Stomach (tissue), 19 donors: Measurements from ENCODE around the gene LTV1. TPM values are rescaled to one million over a fixed set of nuclear protein-coding genes. Genes with fewer than 3 reads are reported as not detected.
A peak's percentile ranks its signal among the peaks of the same experiment; 100 is the strongest.
"Not testable (repeated sequence)": the region's sequence is repeated elsewhere in the genome, so short reads cannot be mapped to it uniquely, and the experiment has no call there.

ENCODE experiments used
- DNase-seq, 2 donors: peaks; one replicate each; pipeline versions ENCODE4 v3.0.0 to v3.0.0-alpha.2; 2013 to 2019
- H3K27ac ChIP-seq, 5 donors: fragments of 200-600 bp in 4 of 5; sonication (generic) in 4 of 5; one replicate each; pipeline ENCODE4 v1.5.1; 2013 to 2019; ENCODE audit warnings: mild to moderate bottlenecking in 1 of 5, moderate library complexity in 1 of 5
- H3K27me3 ChIP-seq, 3 donors: fragments of 200-600 bp; sonication (generic); one replicate each; pipeline ENCODE4 v1.5.1; 2017 to 2019; ENCODE audit warnings: mixed run types in 1 of 3
- H3K36me3 ChIP-seq, 4 donors: fragments of 200-600 bp; sonication (generic); 1 replicate in 3 of 4; 2 replicates in 1 of 4; pipeline ENCODE4 v1.5.1; 2016 to 2019
- H3K4me1 ChIP-seq, 4 donors: fragments of 200-600 bp; sonication (generic); one replicate each; pipeline ENCODE4 v1.5.1; 2016 to 2019
- H3K4me3 ChIP-seq, 4 donors: fragments of 200-600 bp; sonication (generic) in 3 of 4; one replicate each; pipeline ENCODE4 v1.5.1; 2016 to 2019; ENCODE audit warnings: mild to moderate bottlenecking in 1 of 4
- H3K9me3 ChIP-seq, 4 donors: fragments of 200-600 bp; sonication (generic); one replicate each; pipeline ENCODE4 v1.5.1; 2016 to 2019
- CTCF ChIP-seq, 7 experiments: fragments of 450-650 bp in 4 of 7; fragments of 200-600 bp in 3 of 7; sonication (generic) in 3 of 7; IDR thresholded peaks; one replicate each; pipeline ENCODE4 v1.5.1; 2016 to 2019; ENCODE audit warnings: antibody characterized with exemption in 7 of 7, control low read depth in 2 of 7, mild to moderate bottlenecking in 1 of 7
- EP300 ChIP-seq: sonication (generic); formaldehyde crosslinking; IDR thresholded peaks from one replicate; pipeline ENCODE4 v1.6.1; 2017; ENCODE audit warnings: antibody characterized with exemption
- POLR2A ChIP-seq, 4 donors: fragments of 450-650 bp; IDR thresholded peaks; one replicate each; pipeline ENCODE4 v1.6.1; 2016; ENCODE audit warnings: antibody characterized with exemption in 4 of 4, control low read depth in 2 of 4, mild to moderate bottlenecking in 1 of 4, moderate library complexity in 1 of 4
- POLR2AphosphoS5 ChIP-seq, 3 donors: sonication (generic); formaldehyde crosslinking; IDR thresholded peaks; one replicate each; pipeline ENCODE4 v1.6.1; 2016; ENCODE audit warnings: antibody characterized with exemption in 3 of 3
- WGBS, 5 donors: extraction: QIAGEN DNeasy Blood & Tissue Kit in 3 of 5; methylation state at CpG; one replicate each; pipeline versions ENCODE4 v1.1.5 to v1.1.7; 2013 to 2018; 5-methylcytosine and 5-hydroxymethylcytosine counted together
- intact Hi-C: fragments of 100-400 bp; cut with DNase I; formaldehyde crosslinking; loops from one replicate; pipeline ENCODE4 v1.15.1; 2023; ENCODE audit warnings: low total_unique reads
- long read RNA-seq, 10 donors: transcript quantifications; one replicate each; lab custom pipeline, GENCODE V29; 2026
- polyA plus RNA-seq, 3 donors: library from polyadenylated mRNA; stranded (reverse); fragments of 200-250 nt; gene quantifications; one replicate each; pipeline ENCODE4 v1.2.3, GENCODE V29; 2013
- total RNA-seq, 5 donors: library from RNA; depleted of rRNA; stranded (reverse); fragments of >200 nt; gene quantifications; one replicate each; pipeline versions ENCODE4 v1.1.0 to v1.2.3, GENCODE V29; 2014 to 2016
- donor health status: healthy with polysubstance abuse.
- donor health status: Bipolar disorder and iron deficiency.
- donor health status: healthy.

The LTV1 gene
- total RNA-seq (10 to 100 TPM in 3 of 5 donors, 1 to 10 TPM in 2; 1.2 to 25.3 (median 14.1) TPM), polyA plus RNA-seq (10 to 100 TPM; 16.2 to 22.2 (median 17.0) TPM)
- long read RNA-seq, donor 1, partial matches to known transcripts, result 0 of 1 reads
- long read RNA-seq, donor 1, other reads (novel, unspliced or antisense), result 0 of 1 reads
- long read RNA-seq, donor 2, partial matches to known transcripts, result 0 of 3 reads
- long read RNA-seq, donor 2, other reads (novel, unspliced or antisense), result 0 of 3 reads
- long read RNA-seq, donor 3, partial matches to known transcripts, result 0 of 1 reads
- long read RNA-seq, donor 3, other reads (novel, unspliced or antisense), result 0 of 1 reads
- long read RNA-seq, donor 4, result 0 reads
- long read RNA-seq, donor 5, partial matches to known transcripts, result 0 of 2 reads
- long read RNA-seq, donor 5, other reads (novel, unspliced or antisense), result 0 of 2 reads
- long read RNA-seq, donor 6, transcript LTV1-201 (11 exons, 1,847 nt), result major isoform, 13 of 13 reads
- long read RNA-seq, donor 6, partial matches to known transcripts, result 0 of 13 reads
- long read RNA-seq, donor 6, other reads (novel, unspliced or antisense), result 0 of 13 reads
- long read RNA-seq, donor 7, result 0 reads
- long read RNA-seq, donor 8, partial matches to known transcripts, result 0 of 3 reads
- long read RNA-seq, donor 8, other reads (novel, unspliced or antisense), result 0 of 3 reads
- long read RNA-seq, donor 9, partial matches to known transcripts, result 0 of 2 reads
- long read RNA-seq, donor 9, other reads (novel, unspliced or antisense), result 0 of 2 reads
- long read RNA-seq, donor 10, result 0 reads

GRCh38 chr6:143842902-143843676 lies at the start of gene LTV1:
Gene LTV1, plus strand, starts transcription at chr6:143843338. Its CDS starts 140 bp downstream, at chr6:143843478.
- peak within 1 kb of the TSS; percentile 71 to 87 (median 86) for H3K4me3 ChIP-seq
- peak in 1 of 7 experiments; percentile 15 for TF ChIP-seq CTCF (IDR thresholded peaks at IDR 0.05)
- TF ChIP-seq POLR2A (IDR thresholded peaks at IDR 0.05), result peak in 2 of 4 donors; percentile 34 to 63
- TF ChIP-seq EP300, result no peak
- peak; percentile 71 to 90 (median 72) for TF ChIP-seq POLR2AphosphoS5 (IDR thresholded peaks at IDR 0.05)
- H3K4me1 ChIP-seq, result peaks cover 8 to 38% (median 28%) of the 10 kb centered on the region in 4 donors
- peak; percentile 96 to 99 for DNase-seq
- peaks cover 17 to 37% (median 34%) of the 10 kb centered on the region in 4 donors for H3K36me3 ChIP-seq
- intact Hi-C loops, result loop anchor here (10.0 kb wide), 1 partner anchor 268 kb away; no protein-coding TSS in a partner anchor
- no peaks in the 10 kb centered on the region for H3K9me3 ChIP-seq
- peak within 1 kb of the TSS; percentile 77 to 97 (median 93) for H3K27ac ChIP-seq
- WGBS, 5 donors, result 0 to 1% (median 0%) methylated on average over 20 to 64 of the region's 64 CpGs
- no peaks in the 10 kb centered on the region for H3K27me3 ChIP-seq

- WGBS, 5 donors, result 90 to 100% (median 97%) methylated on average over 2 of the region's 2 CpGs
- intact Hi-C loops, DNase-seq, H3K4me3 ChIP-seq, H3K4me1 ChIP-seq, H3K27ac ChIP-seq, H3K27me3 ChIP-seq: not testable (repeated sequence)
- Histone ChIP-seq H3K36me3 (peaks cover 7 to 71% (median 38%) of the 10 kb centered on the region in 4 donors), H3K9me3 (peaks cover 0 to 14% (median 9%) of the 10 kb centered on the region in 4 donors)
Measured at GRCh38 chr6:143796551-143796950, 46.6 kb upstream of the LTV1 start.

- H3K27me3 ChIP-seq, H3K9me3 ChIP-seq, H3K4me1 ChIP-seq, DNase-seq, H3K27ac ChIP-seq, intact Hi-C loops, H3K4me3 ChIP-seq: not testable (repeated sequence)
- H3K36me3 ChIP-seq, result peaks cover 3 to 57% (median 24%) of the 10 kb centered on the region in 4 donors
- WGBS, 5 donors, result 94 to 100% (median 98%) methylated on average over 3 of the region's 3 CpGs
Measured at GRCh38 chr6:143798487-143798886, 44.7 kb upstream of the LTV1 start.

- peaks cover 0 to 42% (median 25%) of the 10 kb centered on the region in 4 donors for H3K36me3 ChIP-seq
- 79 to 90% (median 88%) methylated on average over 8 of the region's 8 CpGs for WGBS, 5 donors
Measured at GRCh38 chr6:143802833-143803565, 40.1 kb upstream of the LTV1 start.

More at GRCh38 chr6:143802833-143803565, 40.1 kb upstream of the LTV1 start:
- intact Hi-C loops, result no loop called here
- Histone ChIP-seq H3K4me3 (no peak overlapping the region), H3K9me3 (peaks cover 0 to 5% (median 3%) of the 10 kb centered on the region in 4 donors), H3K27me3 (no peaks in the 10 kb centered on the region), H3K27ac (peak overlapping the region in 3 of 5 donors; percentile 4 to 33 (median 17)), H3K4me1 (peaks cover 0 to 34% (median 3%) of the 10 kb centered on the region in 4 donors)
- TF ChIP-seq EP300 (no peak), POLR2AphosphoS5 (IDR thresholded peaks at IDR 0.05) (no peak), CTCF (IDR thresholded peaks at IDR 0.05) (no peak), POLR2A (IDR thresholded peaks at IDR 0.05) (no peak)
- no peak for DNase-seq
